KOPT-K1 (cell line): ENCODE data around the gene DPH5.
A peak's percentile ranks its signal among the peaks of the same experiment; 100 is the strongest.
"Not testable (repeated sequence)": the region's sequence is repeated elsewhere in the genome, so short reads cannot be mapped to it uniquely, and the experiment has no call there.

ENCODE experiments used
- H3K27ac ChIP-seq: fragments of 200-600 bp; sonication (generic); 2 replicates; pipeline ENCODE4 v1.5.1; 2016; ENCODE audit warnings: antibody characterized with exemption, mild to moderate bottlenecking, low read depth, low read length; ENCODE audit not compliant: poor library complexity, severe bottlenecking
- H3K36me3 ChIP-seq: fragments of 200-600 bp; sonication (generic); 2 replicates; pipeline ENCODE4 v1.5.1; 2017; ENCODE audit warnings: antibody characterized with exemption, mild to moderate bottlenecking, low read length, moderate library complexity; ENCODE audit not compliant: insufficient read depth
- H3K9me3 ChIP-seq: fragments of 200-600 bp; sonication (generic); 2 replicates; pipeline ENCODE4 v1.5.1; 2017; ENCODE audit warnings: antibody characterized with exemption, low read length, mild to moderate bottlenecking; ENCODE audit not compliant: insufficient read depth, poor library complexity, severe bottlenecking

The DPH5 gene

DNA sequence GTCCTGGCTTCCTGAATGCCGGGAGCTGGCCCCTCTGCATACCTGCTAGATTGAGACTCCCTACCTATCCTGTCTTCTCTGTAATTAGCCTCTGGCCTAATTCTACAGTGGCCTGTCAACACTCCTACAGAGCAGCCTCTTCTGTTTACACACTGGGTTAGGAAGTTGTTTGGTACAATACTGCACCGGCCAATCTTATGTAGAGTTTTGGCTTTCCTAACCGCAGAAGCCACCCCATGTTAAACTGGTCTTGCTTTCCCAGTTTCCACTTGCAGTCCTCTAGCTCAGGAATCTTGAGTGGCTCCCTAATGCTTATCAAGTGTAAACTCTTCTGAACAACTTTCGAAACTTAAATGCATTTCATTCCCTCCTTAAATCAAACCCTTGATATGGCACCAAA is 42.8 kb downstream of the DPH5 start:
- Histone ChIP-seq H3K27ac (no peak overlapping the region), H3K36me3 (peaks cover 96% of the 10 kb centered on the region), H3K9me3 (no peaks in the 10 kb centered on the region)

DNA sequence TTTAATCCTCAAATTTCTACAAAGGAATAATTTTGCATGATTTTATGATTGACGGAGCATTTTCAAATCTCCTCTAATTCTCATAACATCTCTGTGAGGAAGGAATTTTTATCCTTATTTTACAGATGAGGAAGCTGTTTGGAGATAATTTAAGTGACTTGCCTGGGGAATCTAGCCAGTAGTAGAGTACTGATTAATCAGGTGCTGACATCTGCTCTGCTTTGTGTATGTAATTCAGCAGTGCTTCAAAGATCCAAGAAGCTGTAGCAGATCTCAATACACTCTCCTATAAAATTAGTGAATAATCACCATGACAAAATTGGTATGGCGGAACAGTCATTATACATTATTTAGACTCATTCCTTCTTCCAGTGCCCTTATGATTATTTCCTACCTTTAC is 46.0 kb downstream of the DPH5 start:
- H3K27ac ChIP-seq = no peak overlapping the region

DNA sequence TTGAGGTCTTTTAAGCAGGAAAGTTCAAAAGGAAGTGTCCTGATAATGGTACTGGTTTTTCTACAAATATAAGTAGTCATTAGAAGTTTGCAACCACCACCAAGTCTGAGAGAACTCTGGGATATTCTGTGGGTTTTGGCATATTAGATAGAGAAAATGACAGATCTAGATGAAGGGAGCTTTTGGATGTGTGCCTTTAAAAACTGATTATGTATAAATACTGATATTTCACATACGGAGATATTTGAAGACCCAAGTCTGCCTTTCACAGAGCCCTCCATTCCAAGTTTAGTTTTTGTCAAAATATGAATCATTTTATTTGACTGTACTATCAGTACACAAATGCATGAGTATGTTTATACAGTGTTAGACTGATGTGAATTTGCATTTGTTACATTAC is 48.6 kb downstream of the DPH5 start:
- Histone ChIP-seq H3K9me3 (no peaks in the 10 kb centered on the region), H3K36me3 (peaks cover 92% of the 10 kb centered on the region), H3K27ac (no peak overlapping the region)

More for the DNA sequence above, 46.0 kb downstream of the DPH5 start:
- H3K9me3 ChIP-seq = no peaks in the 10 kb centered on the region
- peaks cover 96% of the 10 kb centered on the region for H3K36me3 ChIP-seq

DNA sequence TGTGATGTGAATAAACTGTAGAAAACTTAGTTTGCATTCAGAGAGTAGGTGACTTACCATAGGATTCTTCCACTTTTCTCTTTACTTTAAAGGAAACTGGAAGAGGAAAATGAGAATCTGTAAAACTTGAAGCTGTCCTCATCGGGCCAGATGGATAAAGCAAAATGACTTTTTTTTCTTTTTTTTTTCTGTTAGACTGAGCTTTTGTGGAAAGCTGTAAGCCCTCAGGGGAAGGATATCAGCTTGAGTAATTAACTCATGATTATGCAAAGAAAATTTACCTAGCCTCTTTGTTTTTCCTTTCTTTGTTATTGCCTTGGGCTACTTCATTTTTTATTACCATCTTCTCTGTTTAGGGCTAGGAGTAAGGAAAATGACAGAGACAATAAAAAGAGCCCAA is 53.4 kb downstream of the DPH5 start:
- Histone ChIP-seq H3K27ac (no peak overlapping the region), H3K9me3 (no peaks in the 10 kb centered on the region), H3K36me3 (peaks cover 80% of the 10 kb centered on the region)

GRCh38 chr1:100971021-100971420 is 54.6 kb downstream of the DPH5 start:
- no peaks in the 10 kb centered on the region for H3K9me3 ChIP-seq
- peaks cover 80% of the 10 kb centered on the region for H3K36me3 ChIP-seq
- peak overlapping the region; percentile 15 for H3K27ac ChIP-seq

GRCh38 chr1:100969327-100969726 is 56.3 kb downstream of the DPH5 start:
- Histone ChIP-seq H3K27ac (no peak overlapping the region), H3K36me3 (peaks cover 80% of the 10 kb centered on the region), H3K9me3 (no peaks in the 10 kb centered on the region)

GRCh38 chr1:100968621-100969020 is 57.0 kb downstream of the DPH5 start:
- no peak overlapping the region for H3K27ac ChIP-seq
- peaks cover 77% of the 10 kb centered on the region for H3K36me3 ChIP-seq
- H3K9me3 ChIP-seq = no peaks in the 10 kb centered on the region

DNA sequence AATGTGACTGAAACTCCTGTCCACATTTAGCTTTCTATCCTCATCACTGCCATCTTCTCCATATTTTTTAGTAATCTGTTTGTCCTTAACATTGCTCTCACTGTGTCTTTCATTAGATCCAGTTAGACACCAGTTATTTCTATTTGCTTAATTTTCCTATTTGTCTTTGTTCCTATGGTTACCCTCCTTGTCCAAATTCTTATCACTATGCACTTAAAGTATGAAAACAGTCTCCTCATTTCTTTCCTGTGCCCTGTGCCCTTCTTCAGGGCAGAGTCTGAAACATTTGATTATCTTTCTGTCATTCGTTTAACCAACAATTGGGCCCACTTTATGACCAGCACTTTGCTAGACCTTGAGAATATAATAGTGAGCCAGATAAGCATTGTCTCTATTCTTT is 65.5 kb downstream of the DPH5 start:
- Histone ChIP-seq H3K9me3 (no peaks in the 10 kb centered on the region), H3K36me3 (peaks cover 47% of the 10 kb centered on the region), H3K27ac (no peak overlapping the region)

GRCh38 chr1:100959502-100960060 is 66.0 kb downstream of the DPH5 start:
- Histone ChIP-seq H3K27ac (no peak overlapping the region), H3K36me3 (peaks cover 42% of the 10 kb centered on the region), H3K9me3 (no peaks in the 10 kb centered on the region)

DNA sequence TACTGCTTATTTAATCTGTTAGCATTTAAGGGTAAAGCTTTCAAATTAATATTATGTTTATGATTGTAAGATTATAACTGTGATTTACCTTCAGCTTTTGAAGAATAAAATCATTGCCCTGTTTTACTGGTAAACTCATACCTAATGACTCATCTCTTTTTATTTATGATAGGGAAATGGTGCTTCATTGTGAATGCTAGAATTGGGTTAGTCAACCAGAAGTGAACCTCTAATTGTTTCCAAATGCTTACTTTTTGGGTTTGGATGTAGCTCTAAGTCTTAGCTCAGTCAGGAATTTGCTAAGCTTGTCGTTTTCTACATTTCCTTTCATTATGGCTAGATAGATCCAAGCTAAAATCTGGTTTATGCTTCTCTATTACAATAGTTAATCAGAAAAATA is 70.3 kb downstream of the DPH5 start:
- Histone ChIP-seq H3K9me3 (no peaks in the 10 kb centered on the region), H3K27ac (no peak overlapping the region), H3K36me3 (peaks cover 41% of the 10 kb centered on the region)

GRCh38 chr1:100953960-100954730 is 71.4 kb downstream of the DPH5 start:
- Histone ChIP-seq H3K9me3 (no peaks in the 10 kb centered on the region), H3K36me3 (peaks cover 48% of the 10 kb centered on the region), H3K27ac (no peak overlapping the region)

- not testable (repeated sequence) for H3K27ac ChIP-seq, H3K9me3 ChIP-seq
- peaks cover 42% of the 10 kb centered on the region for H3K36me3 ChIP-seq
Observed at GRCh38 chr1:100952970-100953369, 72.6 kb downstream of the DPH5 start.

DNA sequence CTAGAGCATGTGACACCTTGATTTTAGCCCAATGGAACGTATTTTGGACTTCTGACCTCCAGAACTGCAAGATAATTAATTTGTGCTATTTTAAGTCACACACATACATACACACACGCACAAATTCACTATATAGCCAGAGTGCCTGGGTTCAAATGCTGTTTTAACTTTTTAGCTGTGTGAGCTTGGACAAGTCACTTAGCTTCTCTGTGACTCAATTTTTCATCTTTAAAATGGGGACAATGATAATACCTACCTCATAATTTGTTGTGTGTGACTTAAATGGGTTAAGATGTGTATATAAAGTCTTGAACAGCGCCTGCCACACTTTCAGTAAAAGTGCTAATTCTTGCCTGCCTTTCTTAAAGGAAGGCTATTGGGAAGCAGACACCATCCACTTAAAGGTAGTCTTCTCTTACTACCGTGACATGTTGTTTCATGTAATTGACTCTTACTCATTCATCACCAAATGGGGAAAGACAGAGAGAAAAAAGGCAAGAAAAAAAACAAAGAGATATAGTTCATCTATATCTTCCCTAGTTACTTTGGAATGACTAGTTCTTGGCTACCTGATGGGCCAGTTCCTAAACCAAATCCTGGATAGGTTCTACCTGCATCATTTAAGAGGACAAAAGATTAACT is 73.4 kb downstream of the DPH5 start:
- peaks cover 15% of the 10 kb centered on the region for H3K9me3 ChIP-seq
- H3K36me3 ChIP-seq = peaks cover 44% of the 10 kb centered on the region
- H3K27ac ChIP-seq = no peak overlapping the region

DNA sequence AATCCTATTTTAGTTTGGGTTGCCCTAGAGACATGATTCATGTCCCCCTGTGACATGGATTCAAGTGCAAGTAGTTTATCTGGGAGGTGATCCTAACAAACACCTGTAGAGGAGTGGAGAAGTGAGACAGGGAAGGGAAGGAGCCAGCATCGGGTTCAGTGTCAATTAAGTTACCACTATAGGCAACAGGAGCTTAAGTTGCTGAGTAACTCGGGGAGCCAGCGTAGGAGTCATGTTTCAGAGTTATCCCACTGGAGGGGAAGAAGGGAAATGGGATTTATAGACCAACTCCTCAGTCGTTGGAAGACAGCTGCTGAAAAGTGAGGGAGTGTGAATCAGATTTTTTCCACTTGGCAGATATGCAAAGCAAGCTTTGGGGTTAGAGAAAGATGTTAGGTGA is 74.8 kb downstream of the DPH5 start:
- Histone ChIP-seq H3K36me3 (peaks cover 56% of the 10 kb centered on the region), H3K9me3 (peaks cover 29% of the 10 kb centered on the region), H3K27ac (peak overlapping the region; percentile 20)

GRCh38 chr1:100950337-100950736 is 75.2 kb downstream of the DPH5 start:
- H3K9me3 ChIP-seq = peaks cover 33% of the 10 kb centered on the region
- peaks cover 59% of the 10 kb centered on the region for H3K36me3 ChIP-seq
- H3K27ac ChIP-seq = no peak overlapping the region
